ENCODE data around the gene ATP8B2.
"Not testable (repeated sequence)": the region's sequence is repeated elsewhere in the genome, so short reads cannot be mapped to it uniquely, and the experiment has no call there.

The ATP8B2 gene, protein sequence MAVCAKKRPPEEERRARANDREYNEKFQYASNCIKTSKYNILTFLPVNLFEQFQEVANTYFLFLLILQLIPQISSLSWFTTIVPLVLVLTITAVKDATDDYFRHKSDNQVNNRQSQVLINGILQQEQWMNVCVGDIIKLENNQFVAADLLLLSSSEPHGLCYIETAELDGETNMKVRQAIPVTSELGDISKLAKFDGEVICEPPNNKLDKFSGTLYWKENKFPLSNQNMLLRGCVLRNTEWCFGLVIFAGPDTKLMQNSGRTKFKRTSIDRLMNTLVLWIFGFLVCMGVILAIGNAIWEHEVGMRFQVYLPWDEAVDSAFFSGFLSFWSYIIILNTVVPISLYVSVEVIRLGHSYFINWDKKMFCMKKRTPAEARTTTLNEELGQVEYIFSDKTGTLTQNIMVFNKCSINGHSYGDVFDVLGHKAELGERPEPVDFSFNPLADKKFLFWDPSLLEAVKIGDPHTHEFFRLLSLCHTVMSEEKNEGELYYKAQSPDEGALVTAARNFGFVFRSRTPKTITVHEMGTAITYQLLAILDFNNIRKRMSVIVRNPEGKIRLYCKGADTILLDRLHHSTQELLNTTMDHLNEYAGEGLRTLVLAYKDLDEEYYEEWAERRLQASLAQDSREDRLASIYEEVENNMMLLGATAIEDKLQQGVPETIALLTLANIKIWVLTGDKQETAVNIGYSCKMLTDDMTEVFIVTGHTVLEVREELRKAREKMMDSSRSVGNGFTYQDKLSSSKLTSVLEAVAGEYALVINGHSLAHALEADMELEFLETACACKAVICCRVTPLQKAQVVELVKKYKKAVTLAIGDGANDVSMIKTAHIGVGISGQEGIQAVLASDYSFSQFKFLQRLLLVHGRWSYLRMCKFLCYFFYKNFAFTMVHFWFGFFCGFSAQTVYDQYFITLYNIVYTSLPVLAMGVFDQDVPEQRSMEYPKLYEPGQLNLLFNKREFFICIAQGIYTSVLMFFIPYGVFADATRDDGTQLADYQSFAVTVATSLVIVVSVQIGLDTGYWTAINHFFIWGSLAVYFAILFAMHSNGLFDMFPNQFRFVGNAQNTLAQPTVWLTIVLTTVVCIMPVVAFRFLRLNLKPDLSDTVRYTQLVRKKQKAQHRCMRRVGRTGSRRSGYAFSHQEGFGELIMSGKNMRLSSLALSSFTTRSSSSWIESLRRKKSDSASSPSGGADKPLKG

DNA sequence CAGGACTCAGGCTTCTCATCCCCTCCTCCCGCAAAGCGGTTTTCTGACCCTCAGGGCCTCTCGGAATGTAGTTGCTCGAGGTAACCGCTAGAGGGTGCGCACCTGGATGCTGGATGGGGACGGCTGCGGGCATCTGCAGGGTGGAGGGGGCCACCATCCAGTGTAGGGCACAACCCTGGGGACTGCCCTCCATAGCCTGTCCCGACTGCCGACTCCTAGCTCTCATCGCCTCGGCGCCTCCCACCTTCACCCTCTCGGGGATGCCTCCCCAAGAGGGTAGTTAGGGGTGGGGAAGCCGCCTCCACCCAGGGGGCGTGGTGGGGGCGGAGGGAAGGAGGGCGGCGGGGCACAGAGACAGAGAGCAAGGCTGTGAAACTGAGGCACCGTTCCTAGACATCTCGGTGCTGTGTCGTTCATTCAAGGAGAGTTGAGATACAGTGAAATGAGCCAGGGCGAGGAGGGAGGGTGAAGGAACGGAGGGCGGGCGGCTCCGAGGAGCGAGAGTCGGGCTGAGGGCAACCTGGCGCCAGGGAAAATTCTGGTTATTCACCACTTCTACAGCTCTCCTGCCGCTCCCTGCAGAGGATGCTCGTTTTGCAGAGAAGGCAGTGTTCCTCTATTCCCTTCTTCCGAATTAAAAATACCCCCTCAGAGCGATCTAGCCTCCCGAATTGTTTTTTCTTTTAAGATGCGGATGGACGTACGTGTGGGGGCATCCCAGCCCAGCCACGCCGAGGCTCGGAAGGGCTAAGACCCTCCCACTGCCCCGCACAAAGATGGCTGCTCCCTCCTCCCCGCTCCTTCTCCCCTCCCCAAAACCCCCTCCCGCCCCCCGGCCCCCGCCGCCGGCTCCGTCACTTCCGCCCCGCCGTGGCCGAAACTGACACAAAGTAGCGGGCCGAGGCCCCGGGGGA is at the start of gene ATP8B2:
Gene ATP8B2, plus strand, starts transcription at position 857 of the 914 bp plus-strand sequence. CDS start 2,617 bp downstream, outside the sequence.
- DNase-seq, result peak; percentile 52

DNA sequence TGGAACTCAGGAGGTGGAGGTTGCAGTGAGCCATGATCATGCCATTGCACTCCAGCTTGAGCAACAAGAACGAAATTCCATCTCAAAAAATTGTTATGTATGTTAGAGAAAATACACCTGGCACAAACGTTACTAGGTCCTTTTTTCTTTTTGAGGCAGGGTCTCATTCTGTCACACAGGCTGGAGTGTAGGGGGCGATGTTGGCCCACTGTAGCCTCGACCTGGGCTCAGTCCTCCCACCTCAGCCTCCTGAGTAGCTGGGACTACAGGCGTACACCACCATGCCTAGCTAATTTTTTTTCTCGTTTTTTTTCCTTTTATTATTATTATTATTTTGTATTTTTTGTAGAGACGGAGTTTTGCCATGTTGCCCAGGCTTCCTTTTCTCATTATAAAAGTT is 48.5 kb upstream of the ATP8B2 start:
- DNase-seq, result no peak

DNA sequence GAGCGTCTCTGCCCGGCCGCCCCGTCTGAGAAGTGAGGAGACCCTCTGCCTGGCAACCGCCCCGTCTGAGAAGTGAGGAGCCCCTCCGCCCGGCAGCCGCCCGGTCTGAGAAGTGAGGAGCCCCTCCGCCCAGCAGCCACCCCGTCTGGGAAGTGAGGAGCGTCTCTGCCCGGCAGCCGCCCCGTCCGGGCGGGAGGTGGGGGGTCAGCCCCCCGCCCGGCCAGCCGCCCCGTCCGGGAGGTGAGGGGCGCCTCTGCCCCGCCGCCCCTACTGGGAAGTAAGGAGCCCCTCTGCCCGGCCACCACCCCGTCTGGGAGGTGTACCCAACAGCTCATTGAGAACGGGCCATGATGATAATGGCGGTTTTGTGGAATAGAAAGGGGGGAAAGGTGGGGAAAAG is 37.7 kb upstream of the ATP8B2 start:
- not testable (repeated sequence) for DNase-seq

DNA sequence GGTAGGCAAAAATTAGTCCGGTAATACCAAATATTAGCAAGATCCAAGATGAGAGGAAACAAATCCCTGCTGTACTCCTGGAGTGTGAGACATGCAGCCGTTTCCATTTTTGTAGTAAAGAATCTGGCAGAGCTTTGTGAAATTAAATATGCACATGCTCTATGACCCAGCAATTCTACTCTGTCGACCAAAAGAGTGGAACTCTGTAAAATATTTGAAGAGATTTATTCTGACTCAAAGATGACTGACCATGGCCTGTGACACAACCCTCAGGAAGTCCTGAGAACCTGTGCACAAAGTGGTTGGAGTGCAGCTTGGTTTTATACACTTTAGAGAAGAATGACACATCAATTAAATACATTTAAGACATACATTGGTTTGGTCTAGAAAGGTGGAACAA is 36.7 kb upstream of the ATP8B2 start:
- no peak for DNase-seq

DNA sequence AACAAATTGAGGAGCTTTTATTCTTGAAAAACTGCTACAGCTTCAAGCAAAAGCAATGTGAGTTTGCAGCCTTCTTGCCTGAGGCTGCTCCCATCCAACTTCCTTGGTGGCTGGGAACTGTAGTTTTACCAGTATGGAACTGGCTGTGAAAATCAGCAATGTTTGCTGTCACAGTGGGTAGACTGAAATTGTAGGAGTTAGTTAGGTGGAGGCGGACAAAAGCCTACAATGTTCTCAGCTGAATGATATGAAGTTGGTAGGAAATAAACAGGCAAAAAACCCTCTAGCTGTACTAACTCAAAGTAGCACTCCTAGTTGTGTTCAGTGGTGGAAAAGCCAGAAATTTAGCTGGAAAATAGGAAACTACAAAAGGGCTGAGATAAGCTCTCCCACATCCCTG is 34.4 kb upstream of the ATP8B2 start:
- no peak for DNase-seq

DNA sequence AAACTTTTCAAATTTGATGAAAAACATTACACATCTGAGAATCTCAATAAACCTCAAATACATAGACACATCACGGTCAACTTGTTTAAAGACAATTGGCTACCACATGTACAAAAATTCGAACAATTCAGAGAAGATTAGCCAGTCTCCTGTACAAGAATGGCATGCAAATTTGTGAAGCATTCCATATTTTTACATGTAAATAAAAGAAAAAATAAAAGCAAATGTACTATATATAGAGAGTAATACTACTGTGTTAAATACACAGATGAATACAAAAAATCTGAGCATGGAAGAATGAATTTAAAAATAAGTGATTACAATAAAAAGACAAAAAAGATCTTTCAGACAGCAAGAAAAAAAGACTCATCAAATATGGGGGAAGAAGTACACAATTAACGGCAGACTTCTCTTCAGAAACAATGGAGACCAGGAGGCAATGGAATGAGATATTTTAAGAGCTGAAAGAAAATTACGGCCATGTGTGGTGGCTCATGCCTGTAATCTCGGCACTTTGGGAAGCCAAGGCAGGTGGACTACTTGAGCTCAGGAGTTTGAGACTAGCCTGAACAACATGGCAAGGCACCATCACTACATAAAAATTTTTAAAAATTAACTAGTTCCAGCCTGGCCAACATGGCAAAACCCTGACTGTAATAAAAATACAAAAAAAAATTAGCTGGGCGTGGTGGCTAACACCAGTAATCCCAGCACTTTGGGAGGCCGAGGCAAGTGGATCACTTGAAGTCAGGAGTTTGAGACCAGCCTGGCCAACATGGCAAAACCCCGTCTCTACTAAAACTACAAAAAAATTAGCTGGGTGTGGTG is 29.7 kb upstream of the ATP8B2 start:
- DNase-seq, result no peak

DNA sequence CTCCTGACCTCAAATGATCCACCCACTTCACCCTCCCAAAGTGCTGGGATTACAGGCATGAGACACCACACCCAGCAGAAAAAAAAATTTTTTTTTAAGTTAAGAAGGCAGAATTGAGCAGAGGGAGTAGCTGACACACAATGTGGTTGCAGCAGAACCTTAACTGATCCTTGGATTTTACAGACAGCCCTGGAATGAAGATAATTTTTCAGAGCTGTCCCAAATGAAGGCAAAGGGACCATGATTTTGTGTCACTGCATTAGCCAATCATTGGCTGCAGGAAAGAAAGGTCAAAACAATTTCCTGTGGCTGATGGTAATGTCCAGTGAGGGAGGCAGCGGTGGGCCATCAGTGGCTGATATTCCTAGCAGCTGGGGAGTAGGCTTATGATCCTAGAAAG is 23.7 kb upstream of the ATP8B2 start:
- DNase-seq, result no peak

DNA sequence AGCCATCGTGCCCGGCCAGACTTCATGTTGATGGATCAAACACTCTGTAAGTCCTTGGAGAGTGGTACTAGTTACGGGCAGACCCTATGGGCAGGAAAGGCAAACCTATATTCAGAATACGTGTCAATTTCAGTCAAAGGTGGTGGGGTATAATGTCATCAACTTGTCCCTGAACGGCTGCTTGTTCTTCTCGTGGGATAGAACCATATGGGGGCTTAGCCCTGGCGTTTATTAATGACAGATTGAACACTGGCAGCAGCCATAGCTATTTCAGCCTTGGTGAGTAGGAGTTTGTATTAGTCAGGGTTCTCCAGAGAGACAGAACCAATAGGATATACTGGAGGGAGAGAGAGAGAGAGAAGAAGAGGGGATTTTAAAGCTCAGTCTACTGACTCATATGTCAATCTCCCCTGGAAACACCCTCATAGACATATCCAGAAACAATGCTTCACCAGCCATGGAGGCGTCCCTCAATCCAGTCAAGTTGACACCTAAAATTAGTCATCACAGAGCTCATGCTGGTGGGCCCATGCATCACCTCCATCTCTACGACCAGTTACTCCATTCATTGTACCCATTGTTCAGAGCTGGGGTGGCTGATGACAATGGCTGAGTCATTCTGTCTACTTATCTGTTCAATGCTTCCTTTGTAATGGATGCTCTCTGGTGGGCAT is 20.5 kb upstream of the ATP8B2 start:
- no peak for DNase-seq

DNA sequence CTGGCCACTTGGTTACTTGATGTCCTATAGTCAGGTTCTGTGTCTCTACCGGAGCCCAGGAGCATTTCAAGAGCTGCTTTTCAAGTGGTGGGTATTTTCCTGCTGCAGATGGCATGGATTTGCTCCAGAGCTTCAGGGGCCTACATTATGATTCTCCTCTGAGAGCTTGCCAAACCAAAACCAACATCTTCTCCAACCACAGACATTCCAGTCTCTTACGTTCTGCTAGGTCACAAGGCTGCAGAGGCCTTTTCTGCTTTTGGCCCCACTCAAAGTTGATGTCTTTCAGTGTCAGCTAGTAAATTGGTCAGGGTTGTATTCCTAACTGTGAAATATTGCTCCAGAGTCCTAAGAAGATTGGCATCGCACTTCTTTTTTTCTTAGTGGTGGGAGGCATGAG is 19.2 kb upstream of the ATP8B2 start:
- no peak for DNase-seq

DNA sequence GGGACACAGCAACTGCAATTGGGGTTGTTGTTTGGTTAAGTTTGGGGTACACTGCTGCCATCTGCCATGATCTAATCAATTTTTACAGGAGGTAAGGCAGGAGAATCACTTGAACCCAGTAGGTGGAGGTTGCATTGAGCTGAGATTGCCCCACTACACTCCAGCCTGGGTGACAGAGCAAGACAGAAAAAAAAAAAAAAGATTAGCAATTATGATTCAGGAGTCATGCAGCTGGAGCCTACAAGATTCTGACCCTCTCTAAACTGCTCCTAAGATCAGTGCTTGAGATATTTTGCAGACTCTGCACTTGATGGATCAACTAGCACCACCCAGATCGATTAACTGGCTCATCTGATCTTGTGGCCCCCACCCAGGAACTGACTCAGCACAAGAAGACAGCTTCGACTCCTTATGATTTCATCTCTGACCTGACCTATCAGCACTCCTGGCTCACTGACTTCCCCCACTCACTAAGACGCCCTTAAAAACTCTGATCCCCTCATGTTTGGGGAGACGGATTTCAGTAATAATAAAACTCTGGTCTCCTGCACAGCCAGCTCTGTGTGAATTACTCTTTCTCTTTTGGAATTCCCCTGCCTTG is 17.6 kb upstream of the ATP8B2 start:
- DNase-seq, result not testable (repeated sequence)

DNA sequence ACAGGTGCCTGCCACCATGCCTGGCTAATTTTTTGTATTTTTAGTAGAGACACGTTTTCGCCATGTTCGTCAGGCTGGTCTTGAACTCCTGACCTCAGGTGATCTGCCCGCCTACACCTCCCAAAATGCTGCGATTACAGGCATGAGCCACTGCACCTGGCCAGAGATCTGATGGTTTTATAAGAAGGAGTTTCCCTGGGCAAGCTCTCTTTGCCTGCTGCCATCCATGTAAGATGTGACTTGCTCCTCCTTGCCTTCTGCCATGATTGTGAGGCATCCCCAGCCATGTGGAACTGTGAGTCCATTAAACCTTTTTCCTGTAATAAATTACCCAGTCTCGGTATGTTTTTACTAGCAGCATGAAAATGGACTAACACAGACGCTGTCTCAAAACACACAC is 16.2 kb upstream of the ATP8B2 start:
- not testable (repeated sequence) for DNase-seq

DNA sequence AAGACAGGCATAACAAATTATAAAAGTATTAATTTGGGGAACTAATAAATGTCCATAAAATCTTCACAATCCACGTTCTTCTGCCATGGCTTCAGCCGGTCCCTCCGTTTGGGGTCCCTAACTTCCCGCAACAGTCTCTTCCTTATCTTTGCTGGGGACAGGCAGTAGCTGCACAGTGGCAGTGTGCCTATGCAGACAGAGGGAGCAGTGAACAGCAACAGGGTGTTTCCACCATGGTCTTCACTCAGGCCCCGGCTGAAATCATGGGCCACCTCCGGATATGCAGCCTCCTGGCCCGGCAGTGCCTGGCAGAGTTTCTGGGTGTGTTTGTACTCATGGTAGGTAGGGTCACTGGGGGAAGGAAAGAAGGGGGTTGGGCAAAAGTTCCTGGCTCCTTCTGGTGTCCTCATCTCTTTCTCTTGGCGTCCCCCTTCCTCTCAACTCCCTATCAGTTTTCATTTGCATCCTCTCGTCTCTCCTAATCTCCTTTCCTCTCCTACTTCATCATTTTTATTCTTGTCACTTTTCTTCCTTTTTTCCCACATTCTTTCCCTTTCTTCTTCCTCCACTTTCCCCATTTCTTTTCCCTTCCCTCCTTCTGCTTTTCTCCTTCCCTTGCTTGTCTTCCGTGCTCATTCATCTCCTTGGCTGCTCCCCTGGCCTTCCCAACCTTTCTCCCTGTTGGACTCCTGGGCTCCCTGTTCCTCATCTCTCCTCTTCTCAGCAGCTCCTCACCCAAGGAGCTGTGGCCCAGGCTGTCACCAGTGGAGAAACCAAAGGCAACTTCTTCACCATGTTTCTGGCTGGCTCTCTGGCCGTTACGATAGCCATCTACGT is 12.9 kb upstream of the ATP8B2 start:
- DNase-seq, result not testable (repeated sequence)

DNA sequence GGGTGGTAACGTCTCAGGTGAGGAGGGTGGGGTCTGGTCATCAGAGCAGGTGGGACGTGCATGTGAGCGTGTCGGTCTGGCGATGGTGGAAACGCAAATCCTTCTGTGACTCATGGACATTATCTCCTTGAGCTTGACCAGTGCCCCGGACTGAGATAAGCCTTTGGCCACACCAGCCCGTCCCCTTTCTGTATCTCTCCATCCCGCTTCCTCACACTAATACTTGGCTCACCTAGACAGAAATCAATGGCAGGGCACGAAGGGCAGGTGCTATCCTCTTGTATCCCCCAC is 12.3 kb upstream of the ATP8B2 start:
- no peak for DNase-seq

DNA sequence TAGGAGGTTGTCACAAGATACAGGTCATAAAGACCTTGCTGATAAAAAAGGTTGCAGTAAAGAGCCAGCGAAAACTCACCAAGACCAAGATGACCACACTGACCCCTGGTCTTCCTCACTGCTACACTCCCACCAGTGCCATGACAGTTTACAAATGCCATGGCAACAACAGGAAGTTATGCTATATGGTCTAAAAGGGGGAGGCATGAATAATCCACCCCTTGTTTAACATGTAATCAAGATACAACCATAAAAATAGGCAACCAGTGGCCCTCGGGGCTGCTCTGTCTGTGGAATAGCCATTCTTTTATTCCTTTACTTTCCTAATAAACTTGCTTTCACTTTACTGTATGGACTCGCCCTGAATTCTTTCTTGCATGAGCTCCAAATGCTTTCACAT is 11.1 kb upstream of the ATP8B2 start:
- DNase-seq, result not testable (repeated sequence)

DNA sequence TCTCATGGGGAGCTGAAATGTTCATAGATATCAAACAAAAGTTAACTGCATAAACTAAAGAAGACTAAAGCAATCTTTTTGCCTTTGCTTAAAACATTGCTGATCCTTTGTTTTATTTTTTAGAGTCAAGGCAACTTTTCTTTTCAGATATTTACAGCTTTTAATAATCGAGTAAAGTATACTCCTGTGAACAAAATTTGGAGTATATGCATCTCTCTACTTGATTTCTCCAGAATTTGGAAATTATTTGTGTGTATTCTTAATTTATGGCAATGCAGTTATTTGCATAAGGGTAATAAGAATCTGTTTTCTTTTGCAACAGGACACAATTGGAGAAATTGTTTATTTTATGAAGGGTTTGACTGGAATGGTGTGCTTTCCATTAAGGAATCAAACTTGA is 8.6 kb upstream of the ATP8B2 start:
- DNase-seq, result no peak

DNA sequence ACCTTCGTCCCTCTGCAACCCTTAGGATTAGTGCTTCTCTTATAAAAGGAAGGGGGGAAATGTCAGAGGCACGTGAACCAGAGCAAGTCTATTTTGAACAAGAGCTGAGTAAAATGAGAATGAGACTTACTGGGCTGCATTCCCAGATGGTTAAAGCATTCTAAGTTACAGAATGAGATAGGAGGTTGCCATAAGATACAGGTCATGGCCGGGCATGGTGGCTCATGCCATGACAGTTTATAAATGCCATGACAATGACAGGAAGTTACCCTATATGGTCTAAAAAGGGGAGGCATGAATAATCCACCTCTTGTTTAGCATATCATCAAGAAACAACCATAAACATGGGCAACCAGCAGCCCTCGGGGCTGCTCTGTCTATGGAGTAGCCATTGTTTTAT is 6.9 kb upstream of the ATP8B2 start:
- DNase-seq, result no peak

DNA sequence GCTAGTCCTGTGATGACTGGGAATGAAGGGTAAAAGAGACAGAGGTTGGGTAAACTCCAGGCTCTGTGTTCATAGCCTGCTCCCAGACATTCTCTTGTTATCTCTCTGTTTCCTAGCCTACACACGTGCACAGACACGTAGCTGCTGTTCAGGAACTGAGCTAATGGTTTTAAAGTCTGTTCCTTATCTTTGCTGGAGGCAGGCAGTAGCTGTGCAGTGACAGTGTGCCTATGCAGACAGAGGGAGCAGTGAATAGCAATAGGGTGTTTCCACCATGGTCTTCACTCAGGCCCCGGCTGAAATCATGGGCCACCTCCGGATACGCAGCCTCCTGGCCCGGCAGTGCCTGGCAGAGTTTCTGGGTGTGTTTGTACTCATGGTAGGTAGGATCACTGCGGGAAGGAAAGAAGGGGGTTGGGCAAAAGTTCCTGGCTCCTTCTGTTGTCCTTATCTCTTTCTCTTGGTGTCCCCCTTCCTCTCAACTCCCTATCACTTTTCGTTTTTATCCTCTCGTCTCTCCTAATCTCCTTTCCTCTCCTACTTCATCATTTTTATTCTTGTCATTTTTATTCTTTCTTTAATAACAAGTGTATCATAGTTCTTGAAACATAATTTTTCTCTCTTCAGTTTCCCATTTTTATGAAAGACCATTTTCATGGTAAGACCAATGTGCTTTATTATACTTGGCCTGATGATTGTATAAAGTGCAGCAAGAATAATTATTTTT is 4.3 kb upstream of the ATP8B2 start, which contains the start of gene AQP10:
Gene AQP10, plus strand, starts transcription at position 212 of the 727 bp plus-strand sequence. Its CDS starts 63 bp downstream, at position 275.
- DNase-seq, result no peak

DNA sequence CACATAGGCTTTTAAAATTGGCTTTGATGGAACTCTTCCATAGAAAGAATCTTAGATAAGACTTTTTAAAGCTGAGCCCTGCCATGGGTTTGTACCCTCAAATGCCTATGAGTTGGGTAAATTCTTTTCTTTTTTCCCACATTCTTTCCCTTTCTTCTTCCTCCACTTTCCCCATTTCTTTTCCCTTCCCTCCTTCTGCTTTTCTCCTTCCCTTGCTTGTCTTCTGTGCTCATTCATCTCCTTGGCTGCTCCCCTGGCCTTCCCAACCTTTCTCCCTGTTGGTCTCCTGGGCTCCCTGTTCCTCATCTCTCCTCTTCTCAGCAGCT is 3.8 kb upstream of the ATP8B2 start:
- DNase-seq, result not testable (repeated sequence)

DNA sequence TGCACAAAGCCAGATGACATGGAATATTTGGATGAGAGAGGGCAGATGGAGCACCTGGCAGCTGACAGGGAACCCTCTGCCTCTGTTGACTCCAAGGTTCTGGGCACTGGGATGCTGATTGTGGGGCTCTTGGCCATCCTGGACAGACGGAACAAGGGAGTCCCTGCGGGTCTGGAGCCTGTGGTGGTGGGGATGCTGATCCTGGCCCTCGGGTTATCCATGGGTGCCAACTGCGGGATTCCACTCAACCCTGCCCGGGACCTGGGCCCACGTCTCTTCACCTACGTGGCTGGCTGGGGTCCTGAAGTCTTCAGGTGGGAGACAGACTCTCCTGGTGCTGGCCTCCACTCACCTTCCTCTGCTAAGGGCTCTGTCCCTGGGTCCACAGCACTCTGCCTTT is 1.8 kb upstream of the ATP8B2 start:
- no peak for DNase-seq
